Sciatic nerve (tissue), 2 donors: ENCODE data around the gene GNB4. TPM values are rescaled to one million over a fixed set of nuclear protein-coding genes. Genes with fewer than 3 reads are reported as not detected.

ENCODE experiments used
- ATAC-seq: fragments of 200-7000 bp; cut with Tn5 transposase; one replicate; pipeline ENCODE4 v1.9.1; 2020; ENCODE audit warnings: mild to moderate bottlenecking, moderate library complexity
- DNase-seq: peaks from one replicate; pipeline ENCODE4 v3.0.0-alpha.2; 2020; ENCODE audit warnings: low spot score
- intact Hi-C: fragments of 100-400 bp; cut with DNase I; formaldehyde crosslinking; loops from one replicate; pipeline ENCODE4 v1.14.2; 2022
- total RNA-seq: library from RNA; stranded (reverse); fragmentation: NEBNext Ultra II Directional; extraction: Animal tissue kit (Norgen Biotek cat#: 25700); gene quantifications from one replicate; pipeline ENCODE4 v1.2.1, GENCODE V29; 2021
- donor health status: DM: no; HTN: no; CAD: no.
- donor health status: DM: no; HTN: no; CAD: no.

GNB4 gene
- total RNA-seq, 1 donor from 2014 or later: 67.3 TPM

DNA sequence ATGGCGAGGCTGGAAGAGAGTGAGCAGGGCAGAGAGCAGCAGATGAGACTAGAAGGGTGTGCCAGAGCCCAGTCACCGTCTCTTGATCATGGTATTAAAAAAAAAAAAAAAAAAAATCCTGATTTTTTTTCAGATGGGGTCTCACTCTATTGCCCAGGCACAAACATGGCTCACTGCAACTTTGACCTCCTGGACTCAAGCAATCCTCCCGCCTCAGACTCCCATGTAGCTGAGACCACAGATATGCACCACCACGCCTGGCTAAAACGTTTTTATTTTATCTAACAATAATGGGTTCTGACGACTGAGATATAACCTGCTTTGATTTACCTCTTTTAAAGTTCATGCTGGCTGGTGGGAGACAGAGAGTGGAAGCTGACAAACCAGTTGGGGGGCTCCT, 4.0 kb downstream of the GNB4 start:
- ATAC-seq (no peak), DNase-seq (no peak)
- intact Hi-C loops: no loop called here

DNA sequence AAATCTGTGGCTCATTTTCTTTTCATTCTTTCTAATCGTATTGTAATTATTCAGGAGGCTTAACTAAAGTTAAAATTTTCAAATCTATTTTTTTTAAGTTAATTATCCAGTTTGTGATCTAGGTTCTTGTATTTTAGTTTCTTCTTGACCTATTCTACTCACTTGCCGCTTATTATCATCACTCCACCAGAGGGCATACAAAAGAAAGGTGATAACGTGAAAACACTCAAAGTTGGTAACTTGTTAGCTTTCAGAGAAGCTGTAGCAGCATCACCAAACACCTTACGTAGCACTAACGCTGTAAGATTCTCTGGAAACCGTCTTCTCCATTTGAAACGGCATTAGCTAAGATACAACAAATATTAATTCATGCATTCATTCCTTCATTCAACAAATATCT, 4.8 kb downstream of the GNB4 start:
- no peak for ATAC-seq
- intact Hi-C loops: no loop called here
- DNase-seq: no peak

- ATAC-seq (no peak), DNase-seq (no peak)
- intact Hi-C loops: no loop called here
These were observed 12.4 kb downstream of the GNB4 start for GRCh38 chr3:179438841-179439240.

- ATAC-seq: no peak
- intact Hi-C loops: no loop called here
These were observed 14.8 kb downstream of the GNB4 start for GRCh38 chr3:179436517-179436916.

GRCh38 chr3:179432451-179432850, 18.8 kb downstream of the GNB4 start:
- DNase-seq (no peak), ATAC-seq (no peak)
- intact Hi-C loops: no loop called here

More at GRCh38 chr3:179436517-179436916, 14.8 kb downstream of the GNB4 start:
- no peak for DNase-seq

DNA sequence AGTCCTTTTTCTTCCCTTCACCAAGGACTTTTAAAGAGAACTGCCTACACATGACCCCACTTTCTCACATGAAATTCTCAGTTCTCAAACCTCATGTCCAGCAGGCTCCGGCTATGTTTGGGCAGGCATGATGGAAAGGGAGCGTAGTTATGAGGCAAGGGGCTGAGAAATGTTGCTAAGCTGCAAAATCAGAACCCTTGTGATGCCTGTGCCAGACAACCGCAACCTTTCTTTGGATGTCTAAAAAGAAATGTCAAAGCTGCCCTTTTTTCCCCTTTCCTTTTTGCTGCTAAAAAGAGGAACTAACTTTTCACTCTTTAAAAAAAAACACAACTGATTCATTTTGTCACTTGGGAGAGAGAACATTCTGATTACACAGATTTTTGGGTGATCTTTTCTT, 19.2 kb downstream of the GNB4 start:
- peak; percentile 71 for ATAC-seq
- intact Hi-C loops: no loop called here
- no peak for DNase-seq

DNA sequence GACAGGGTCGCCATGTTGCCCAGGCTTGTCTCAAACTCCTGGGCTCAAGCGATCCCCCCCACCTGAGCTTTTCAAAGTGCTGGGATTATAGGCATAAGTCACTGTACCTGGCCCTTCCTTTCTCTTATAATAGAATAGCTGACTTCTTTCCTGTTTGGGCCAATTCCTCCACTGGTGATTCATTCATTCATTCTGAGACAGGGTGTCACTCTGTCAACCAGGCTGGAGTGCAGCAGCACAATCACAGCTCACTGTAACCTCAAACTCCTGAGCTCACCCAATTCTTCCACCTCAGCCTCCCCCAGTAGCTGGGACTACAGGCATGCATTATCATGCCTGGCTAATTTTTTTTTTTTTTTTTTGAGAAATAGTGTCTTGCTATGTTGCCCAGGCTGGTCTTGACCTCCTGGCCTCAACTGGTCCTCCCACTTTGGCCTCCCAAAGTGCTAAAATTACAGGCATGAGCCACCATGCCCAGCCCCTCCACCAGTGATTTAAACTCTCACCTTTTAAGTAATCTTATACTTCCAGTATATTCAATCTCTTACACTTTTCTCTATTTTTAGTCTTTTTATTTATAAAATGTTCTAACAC, 20.9 kb downstream of the GNB4 start:
- intact Hi-C loops: no loop called here
- ATAC-seq: no peak
- no peak for DNase-seq

DNA sequence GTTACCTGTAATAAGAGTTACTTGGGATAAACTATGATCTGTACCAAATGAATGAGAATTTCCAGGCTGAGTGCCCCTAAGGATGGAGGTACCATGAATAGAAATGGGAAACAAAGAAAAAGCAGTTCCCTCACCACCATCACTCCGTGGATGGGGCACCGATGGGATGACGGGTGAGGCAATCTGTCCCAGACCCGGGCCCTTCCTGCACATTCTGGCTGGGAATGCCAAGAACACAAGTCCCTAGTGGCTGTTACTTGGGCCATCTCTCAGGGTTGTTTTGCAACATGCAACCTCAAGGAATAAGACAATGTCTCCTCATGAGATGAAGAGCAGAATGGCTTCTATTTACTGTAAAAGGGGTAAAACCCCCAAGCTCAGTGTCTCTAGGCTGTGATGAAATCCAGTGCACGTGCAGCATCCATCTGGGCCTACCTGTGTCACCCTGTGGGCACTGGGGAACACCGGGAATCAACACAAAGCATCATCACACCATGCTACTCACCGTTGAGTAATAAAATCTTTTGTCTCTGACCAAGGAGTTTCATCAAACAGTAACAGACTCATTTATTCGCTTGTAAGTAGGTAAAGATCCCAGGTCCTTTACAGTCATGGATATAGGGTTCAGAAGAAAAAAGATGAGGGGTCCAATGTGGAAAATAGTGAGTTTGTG, 22.3 kb downstream of the GNB4 start:
- DNase-seq (no peak), ATAC-seq (peak; percentile 53)
- intact Hi-C loops: no loop called here

- intact Hi-C loops: no loop called here
These were observed 26.2 kb downstream of the GNB4 start for GRCh38 chr3:179425075-179425474.

GRCh38 chr3:179421500-179421899, 29.8 kb downstream of the GNB4 start:
- intact Hi-C loops: loop anchor here (5.0 kb wide), 1 partner anchor 136 kb away; no protein-coding TSS in a partner anchor
- ATAC-seq (peak; percentile 56), DNase-seq (no peak)

More at GRCh38 chr3:179425075-179425474, 26.2 kb downstream of the GNB4 start:
- DNase-seq (no peak), ATAC-seq (no peak)

DNA sequence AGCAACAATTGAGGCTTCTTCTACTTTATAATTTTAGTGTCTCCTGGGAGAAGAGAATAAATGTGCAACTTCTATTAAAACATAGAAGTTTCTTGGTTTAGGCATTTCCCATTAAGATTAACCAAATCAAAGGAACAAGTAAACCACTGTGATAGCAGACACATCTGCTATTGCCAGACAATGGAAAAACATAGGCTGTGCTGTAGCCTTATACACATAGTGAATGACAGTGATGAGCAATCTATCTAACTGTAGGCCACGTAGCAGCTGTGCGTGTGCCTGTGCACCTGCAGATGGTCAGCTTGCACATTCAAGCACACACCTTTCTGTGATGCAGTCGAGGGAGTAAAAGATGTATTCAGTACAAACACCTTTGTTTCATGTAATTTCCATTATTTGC, 32.7 kb downstream of the GNB4 start:
- ATAC-seq (no peak), DNase-seq (no peak)
- intact Hi-C loops: no loop called here

- intact Hi-C loops: no loop called here
- DNase-seq: no peak
- ATAC-seq: no peak
These were observed 34.6 kb downstream of the GNB4 start for GRCh38 chr3:179416681-179417080.

DNA sequence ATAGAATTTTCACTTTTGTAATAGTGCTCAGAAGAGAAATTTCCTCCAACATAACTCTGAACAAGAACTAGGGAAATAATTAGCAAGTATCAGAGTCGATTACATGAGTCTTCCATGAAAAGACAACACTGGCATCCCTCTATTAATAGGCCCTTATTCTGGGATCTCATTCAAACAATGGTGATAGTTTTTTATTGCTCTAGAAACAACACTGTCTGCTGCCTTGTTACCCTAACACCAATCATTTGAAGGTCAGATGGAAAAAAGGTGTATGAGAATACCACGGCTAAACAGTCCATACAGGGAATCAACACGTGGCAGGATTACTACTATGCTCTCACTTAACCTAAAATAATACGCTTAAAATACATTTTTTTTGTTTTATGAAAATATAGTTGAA, 35.9 kb downstream of the GNB4 start:
- DNase-seq: no peak
- no peak for ATAC-seq
- intact Hi-C loops: no loop called here

GRCh38 chr3:179414804-179415203, 36.5 kb downstream of the GNB4 start:
- no peak for DNase-seq
- intact Hi-C loops: no loop called here
- no peak for ATAC-seq

GRCh38 chr3:179410999-179411398, 40.3 kb downstream of the GNB4 start:
- ATAC-seq (no peak), DNase-seq (no peak)
- intact Hi-C loops: no loop called here

GRCh38 chr3:179410331-179410730, 40.9 kb downstream of the GNB4 start:
- peak; percentile 34 for ATAC-seq
- intact Hi-C loops: no loop called here

DNA sequence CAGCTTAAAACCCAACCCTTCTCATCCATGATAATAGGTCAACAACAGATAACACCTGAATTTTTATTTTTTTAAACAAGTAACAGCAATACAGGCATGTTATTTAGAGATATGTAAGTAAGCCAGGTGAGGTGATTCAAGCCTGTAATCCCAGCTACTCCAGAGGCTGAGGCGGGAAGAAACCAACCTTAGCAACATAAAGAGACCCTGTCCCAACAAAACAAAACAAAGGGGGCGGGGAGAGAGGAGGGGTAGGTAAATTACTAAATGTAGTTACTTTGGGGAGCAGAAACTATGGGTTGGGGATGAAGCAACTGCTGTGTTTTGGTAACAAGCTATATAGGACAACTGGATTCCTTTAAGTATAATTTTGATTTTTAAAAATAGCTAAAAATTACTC, 47.0 kb downstream of the GNB4 start:
- no peak for ATAC-seq
- DNase-seq: no peak
- intact Hi-C loops: no loop called here

More at GRCh38 chr3:179410331-179410730, 40.9 kb downstream of the GNB4 start:
- DNase-seq: no peak

DNA sequence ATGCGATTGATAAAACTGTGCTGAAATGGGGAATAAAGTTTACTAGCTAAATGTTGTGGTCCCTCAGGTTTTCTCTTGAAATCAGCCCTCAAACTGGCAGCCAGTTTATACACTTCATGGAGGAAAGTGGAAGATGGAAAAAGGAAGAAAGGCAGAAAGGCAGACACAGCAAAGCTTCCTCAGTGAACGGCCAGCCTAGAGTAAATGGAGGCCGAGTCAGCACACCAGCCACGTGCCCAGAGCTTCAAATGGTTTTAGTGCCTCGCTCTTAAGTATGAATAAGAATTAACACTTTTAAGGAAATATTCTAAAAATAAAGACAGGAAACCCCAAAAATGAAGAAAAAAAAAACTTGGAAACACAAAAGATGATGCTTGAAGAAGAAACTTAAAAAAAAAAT, 48.3 kb downstream of the GNB4 start:
- ATAC-seq (no peak), DNase-seq (no peak)
- intact Hi-C loops: no loop called here

DNA sequence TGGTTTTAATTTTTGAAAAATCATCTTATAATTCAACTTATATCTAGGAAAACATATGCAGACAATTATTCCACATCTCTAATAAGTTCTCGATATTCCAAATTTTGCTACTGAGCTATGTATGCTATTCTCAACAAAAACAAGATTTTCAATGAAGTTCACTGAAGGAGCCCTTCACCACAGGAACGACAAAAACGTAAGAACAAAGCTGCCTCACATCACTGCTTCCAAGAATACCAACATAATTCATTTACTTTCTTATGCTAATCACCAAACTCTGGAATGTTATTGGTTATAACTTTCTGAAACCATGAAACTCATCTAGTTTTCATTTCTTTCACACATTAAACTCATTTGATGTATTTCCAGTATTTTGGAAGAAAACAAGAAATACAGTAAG, 49.7 kb downstream of the GNB4 start:
- intact Hi-C loops: no loop called here
- ATAC-seq (no peak), DNase-seq (no peak)

DNA sequence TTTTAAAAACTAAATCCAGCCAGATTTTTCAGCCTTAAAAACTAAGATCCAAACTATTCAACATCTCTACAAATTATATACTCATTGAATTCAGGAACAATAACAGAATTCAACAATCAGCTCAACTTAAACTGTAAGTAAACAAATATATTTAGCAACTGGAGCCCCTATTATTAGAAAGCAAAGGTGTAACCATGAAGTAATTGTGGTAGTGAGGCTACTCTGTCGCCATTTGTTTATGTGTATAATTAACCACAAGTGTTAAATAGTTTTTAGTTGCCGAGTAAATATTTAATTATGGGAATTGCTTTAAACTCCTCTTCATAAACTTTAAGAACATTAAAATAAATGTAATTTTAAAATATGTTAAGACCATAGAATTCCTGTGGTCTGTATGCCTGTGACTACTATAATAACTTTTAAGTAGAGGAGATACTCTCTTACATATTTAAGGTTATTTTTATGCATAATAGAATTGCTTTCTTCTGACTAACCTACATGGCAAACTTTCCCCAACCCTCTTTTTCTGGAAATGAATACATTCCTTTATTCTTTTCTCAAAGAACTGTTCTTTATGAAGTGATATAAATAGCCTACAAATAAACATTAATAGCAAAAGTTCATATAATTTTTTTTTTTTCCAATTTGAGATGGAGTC, 52.6 kb downstream of the GNB4 start:
- ATAC-seq (no peak), DNase-seq (no peak)
- intact Hi-C loops: no loop called here
